GM19467 (cell line): ENCODE data around the gene STX2.
A peak's percentile ranks its signal among the peaks of the same experiment; 100 is the strongest.
"Not testable (repeated sequence)": the region's sequence is repeated elsewhere in the genome, so short reads cannot be mapped to it uniquely, and the experiment has no call there.

ENCODE experiments used
- ATAC-seq: cut with Tn5 transposase; IDR thresholded peaks from one replicate; pipeline ENCODE4 v1.9.1; 2021; ENCODE audit warnings: mild to moderate bottlenecking, moderate library complexity; ENCODE audit not compliant: unreplicated experiment

STX2 gene

GRCh38 chr12:130870442-130871285 is 31.6 kb upstream of the STX2 start:
- ATAC-seq: peak; percentile 41

GRCh38 chr12:130868412-130868811 is 29.4 kb upstream of the STX2 start:
- no peak for ATAC-seq

- no peak for ATAC-seq
Observed at GRCh38 chr12:130863298-130863697, 24.2 kb upstream of the STX2 start.

- ATAC-seq: not testable (repeated sequence)
Observed at GRCh38 chr12:130862771-130863170, 23.7 kb upstream of the STX2 start.

- ATAC-seq: no peak
Observed at GRCh38 chr12:130862161-130862560, 23.1 kb upstream of the STX2 start.

GRCh38 chr12:130860311-130860710 is 21.3 kb upstream of the STX2 start:
- no peak for ATAC-seq

- no peak for ATAC-seq
Observed at GRCh38 chr12:130859161-130859560, 20.1 kb upstream of the STX2 start.

GRCh38 chr12:130858084-130858483 is 19.0 kb upstream of the STX2 start:
- ATAC-seq: no peak

GRCh38 chr12:130856088-130856487 is 17.0 kb upstream of the STX2 start:
- no peak for ATAC-seq

- ATAC-seq: no peak
Observed at GRCh38 chr12:130850418-130851021, 11.5 kb upstream of the STX2 start.

- ATAC-seq: no peak
Observed at GRCh38 chr12:130849561-130850417, 10.7 kb upstream of the STX2 start.

GRCh38 chr12:130848785-130849305 is 9.8 kb upstream of the STX2 start:
- ATAC-seq: not testable (repeated sequence)

GRCh38 chr12:130848105-130848504 is 9.1 kb upstream of the STX2 start:
- not testable (repeated sequence) for ATAC-seq

GRCh38 chr12:130847112-130847511 is 8.1 kb upstream of the STX2 start:
- ATAC-seq: no peak

- no peak for ATAC-seq
Observed at GRCh38 chr12:130846369-130846768, 7.3 kb upstream of the STX2 start.

- no peak for ATAC-seq
Observed at GRCh38 chr12:130839770-130840404, 837 bp upstream of the STX2 start.

GRCh38 chr12:130838284-130838950 is 633 bp downstream of the STX2 start:
- no peak for ATAC-seq

GRCh38 chr12:130835436-130835835 is 3.6 kb downstream of the STX2 start:
- ATAC-seq: no peak

GRCh38 chr12:130835011-130835410 is 4.0 kb downstream of the STX2 start:
- ATAC-seq: no peak

- ATAC-seq: no peak
Observed at GRCh38 chr12:130832561-130833209, 6.4 kb downstream of the STX2 start.
